ENCODE results near the gene NFYB.

DNA sequence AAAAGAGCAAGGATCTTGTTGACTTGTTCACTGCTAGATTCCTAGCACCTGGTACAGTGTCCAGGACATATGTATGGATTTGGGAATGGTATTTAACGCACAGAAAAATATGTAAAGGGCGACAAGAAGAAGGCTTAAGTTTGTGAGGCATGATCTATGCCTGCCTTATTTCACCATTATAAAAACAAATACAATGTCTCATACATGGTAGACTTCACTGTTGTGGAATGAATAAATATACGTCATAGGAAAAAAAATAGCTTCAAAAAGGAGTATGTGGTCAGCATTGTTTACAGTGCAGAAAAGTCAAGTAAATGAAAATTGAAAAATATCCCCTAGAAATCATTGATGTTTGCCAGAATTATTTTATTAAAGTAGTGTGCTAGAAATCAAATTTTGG lies 43.7 kb downstream of the NFYB start:
- TF ChIP-seq CTCF (IDR thresholded peaks at IDR 0.05) (no peak), POLR2A (IDR thresholded peaks at IDR 0.05) (no peak)

Data from right lobe of liver (tissue), 4 donors.